NCI-H1092 treated with DMSO at 0.1 percent for 48 hours (cell line): ENCODE results near the gene HSD17B1.

Source experiments
- DNase-seq: peaks from one replicate; lab custom pipeline; 2025; lab: John Stamatoyannopoulos, UW

Gene HSD17B1

DNA sequence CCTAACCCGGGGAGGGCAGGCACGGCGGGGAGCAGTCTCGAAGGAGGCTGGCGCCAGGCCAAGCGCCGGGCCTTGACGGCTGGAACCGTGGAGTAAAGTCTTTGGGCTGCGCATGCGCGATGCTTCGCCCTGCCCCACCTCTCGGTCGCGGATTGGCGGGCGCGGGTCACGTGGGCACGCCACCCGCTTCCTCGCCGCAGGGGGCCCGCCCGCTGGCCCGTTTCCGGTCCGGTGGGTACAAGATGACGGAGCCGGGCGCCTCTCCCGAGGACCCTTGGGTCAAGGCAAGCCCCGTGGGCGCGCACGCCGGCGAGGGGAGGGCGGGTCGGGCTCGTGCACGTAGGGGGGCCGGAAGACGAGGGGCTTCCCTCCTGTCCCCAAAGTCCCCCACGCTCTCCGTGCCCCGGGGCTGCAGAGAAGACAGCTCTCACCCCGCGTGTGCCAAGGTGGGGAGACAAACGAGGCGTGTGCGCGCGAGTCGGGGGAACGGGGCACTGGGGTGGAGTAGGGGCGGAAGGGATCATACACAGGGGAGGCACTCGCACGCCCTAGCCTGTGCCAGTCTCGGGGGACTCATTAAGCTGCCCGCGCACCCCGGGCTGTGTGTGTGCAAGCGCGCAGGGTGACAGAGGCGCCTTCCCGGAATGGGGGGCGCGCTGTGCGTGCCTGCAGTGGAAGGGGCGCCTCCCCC is 14.3 kb downstream of the HSD17B1 start, which contains the start of gene MLX:
MLX (plus strand) TSS at position 218 of the 691 bp plus-strand sequence; CDS start at position 243, 25 bp downstream.
- DNase-seq = peak; percentile 94

GRCh38 chr17:42568341-42569111 is 15.8 kb downstream of the HSD17B1 start:
- no peak for DNase-seq

- DNase-seq = no peak
These were observed 18.9 kb downstream of the HSD17B1 start for GRCh38 chr17:42571435-42572225.

DNA sequence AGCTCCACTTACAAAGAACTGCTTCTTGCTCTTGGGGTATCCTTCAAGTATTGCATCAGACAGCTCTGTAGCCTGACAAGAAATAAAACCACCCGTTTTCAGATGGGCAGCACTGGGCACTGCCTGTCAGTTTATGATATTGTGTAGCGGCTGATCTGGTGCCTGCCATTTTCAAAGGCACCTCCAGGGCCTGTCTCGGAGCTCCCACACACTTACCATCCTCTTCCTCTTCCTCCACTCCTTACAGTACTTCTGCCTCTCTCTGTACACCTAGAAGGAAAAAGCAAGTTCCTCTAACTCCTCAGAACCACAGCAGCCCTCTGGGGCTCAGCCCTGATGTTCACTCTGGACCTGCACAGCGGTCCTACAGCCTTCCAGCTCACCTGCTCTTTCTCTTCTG is 20.4 kb downstream of the HSD17B1 start:
- no peak for DNase-seq

DNA sequence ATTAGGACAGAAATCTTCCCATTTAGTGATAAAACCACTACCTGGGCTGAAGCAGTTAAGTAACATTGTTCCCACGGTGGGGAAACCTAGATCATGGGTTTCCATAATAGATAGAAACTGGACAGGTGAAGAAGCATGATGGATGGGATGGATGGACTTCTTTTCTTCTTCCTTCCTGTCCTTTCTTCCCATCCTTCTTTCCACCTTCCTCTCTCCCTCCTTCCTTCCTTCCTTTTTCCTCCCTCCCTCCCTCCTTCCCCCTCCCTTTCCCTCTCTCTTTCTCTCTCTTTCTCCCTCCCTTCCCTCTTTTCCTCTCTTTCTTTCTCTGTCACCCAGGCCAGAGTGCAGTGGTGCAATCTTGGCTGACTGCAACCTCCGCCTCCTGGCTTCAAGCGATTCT is 21.7 kb downstream of the HSD17B1 start:
- no peak for DNase-seq

GRCh38 chr17:42577140-42577531 is 24.4 kb downstream of the HSD17B1 start:
- DNase-seq = no peak

GRCh38 chr17:42577532-42578281 is 25.0 kb downstream of the HSD17B1 start, which contains the start of gene PSMC3IP:
TSS of gene PSMC3IP (minus strand) at chr17:42577729. CDS start at chr17:42577686, 43 bp downstream.
- DNase-seq = peak; percentile 93

DNA sequence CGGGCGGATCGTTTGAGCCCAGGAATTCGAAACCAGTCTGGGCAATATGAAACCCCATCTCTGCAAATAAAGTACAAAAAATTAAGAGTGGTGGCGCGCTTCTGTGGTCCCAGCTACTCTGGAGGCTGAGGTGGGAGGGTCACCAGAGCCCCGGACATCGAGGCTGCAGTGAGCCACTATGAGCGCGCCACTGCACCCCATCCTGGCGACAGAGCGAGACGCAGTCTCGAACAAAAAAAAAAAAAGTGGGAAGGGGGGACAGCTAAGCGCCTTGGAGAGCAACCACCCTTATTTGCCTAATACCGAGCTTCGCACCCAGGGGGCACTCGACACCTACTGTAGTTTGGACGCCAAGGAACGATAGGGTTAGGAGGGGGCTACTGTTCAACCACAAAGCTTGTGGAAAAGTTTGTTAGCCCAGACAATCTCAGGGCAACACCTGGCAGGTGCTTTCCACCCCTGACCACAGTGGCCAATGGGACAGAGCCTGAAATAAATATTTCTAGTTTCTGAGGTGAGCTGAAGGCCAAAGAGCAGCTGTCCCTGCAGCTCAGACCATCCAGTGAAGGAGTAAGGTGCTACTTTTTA is 25.7 kb downstream of the HSD17B1 start:
- DNase-seq = peak; percentile 77

DNA sequence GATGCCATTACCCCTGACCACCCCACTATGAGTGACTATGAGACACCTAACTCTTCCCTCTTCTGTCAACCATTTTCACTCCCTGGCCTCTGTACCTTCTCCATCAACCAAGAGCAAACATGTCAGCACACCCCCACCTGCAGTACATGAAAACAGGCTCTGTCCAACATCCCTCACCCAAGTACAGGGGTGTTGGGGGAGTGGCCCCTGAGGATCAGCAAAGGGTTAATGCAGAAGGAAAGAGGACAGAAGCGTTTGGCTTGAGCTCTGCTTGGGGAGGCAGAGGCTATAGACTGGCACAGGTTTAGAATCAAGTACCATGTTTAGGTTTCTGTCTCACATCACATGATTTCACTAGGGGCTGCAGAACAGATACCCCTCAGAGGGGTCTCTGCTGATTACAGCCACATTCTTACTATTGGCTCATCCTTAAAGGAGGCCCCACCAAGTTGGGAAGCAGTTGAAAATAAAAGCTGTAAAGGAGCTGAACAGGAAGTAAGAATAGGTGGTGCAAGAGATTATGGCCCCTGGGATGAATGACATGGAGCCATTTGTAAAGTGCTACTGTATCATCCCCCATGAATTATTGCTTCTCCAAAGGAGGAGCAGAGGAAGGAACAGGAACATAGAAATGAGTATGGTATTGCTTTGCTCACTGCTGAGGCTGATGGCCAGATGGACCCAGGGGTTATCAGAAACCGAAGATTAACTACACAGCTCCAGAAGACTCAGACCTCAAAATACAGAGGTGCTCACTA is 27.2 kb downstream of the HSD17B1 start:
- DNase-seq = no peak

GRCh38 chr17:42581744-42582270 is 29.1 kb downstream of the HSD17B1 start:
- DNase-seq = no peak

DNA sequence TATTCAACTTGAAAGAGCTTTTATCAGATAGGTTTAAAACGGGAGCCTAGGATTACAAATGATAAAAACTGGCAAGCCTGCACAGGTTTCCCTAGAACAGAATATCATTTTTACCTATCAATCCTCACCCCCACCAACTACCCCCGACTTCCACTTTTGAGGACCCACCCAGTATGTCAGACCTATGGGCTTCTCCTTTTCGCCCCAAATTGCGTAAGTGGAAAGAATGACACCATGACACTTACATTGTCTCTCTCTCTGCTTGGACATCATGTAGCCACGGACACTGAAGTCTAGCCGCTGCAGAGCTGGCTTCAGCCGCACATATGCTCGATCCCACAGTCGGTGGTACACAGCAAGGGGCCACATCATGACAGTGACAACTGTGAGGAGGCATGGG is 32.2 kb downstream of the HSD17B1 start:
- DNase-seq = no peak

- DNase-seq = no peak
These were observed 32.6 kb downstream of the HSD17B1 start for GRCh38 chr17:42585353-42585752.

- DNase-seq = no peak
These were observed 33.9 kb downstream of the HSD17B1 start for GRCh38 chr17:42586514-42587230.

DNA sequence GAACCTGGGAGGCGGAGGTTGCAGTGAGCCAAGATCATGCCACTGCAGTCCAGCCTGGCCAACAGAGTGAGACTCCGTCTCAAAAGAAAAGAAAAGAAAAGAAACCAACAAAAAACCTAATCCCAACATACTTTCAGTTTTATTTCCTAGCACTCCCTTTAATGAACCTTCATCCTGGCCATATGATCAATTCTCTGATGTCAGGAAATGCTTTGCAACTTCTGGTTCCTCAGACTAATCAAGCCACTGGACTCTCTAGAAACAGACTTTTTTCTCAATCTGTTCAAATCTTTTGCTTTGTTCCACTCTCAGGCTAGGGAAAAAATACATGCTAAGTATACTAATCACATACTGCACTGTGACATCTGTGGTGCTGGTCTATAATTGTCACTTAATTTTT is 38.2 kb downstream of the HSD17B1 start:
- DNase-seq = no peak

GRCh38 chr17:42591411-42591810 is 38.7 kb downstream of the HSD17B1 start:
- no peak for DNase-seq

DNA sequence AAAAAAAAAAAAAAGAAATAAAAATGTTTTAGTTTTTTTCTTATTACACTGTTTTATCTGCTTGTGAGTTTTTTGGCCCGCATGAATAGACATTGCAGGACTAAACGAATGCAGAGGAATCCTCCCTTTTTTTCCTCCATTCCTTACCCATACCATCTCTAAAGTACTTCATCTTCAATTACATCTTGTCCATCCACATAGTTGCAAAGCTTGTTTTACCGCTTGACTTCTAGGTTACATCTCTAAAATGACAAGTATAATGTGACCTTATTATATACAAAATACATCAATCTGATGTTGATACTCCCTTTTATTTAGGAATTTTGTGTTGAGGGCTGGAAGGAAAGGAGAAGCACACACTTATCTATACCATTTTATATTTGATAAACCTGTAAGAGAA is 43.7 kb downstream of the HSD17B1 start:
- no peak for DNase-seq

- peak; percentile 55 for DNase-seq
These were observed 46.2 kb downstream of the HSD17B1 start for GRCh38 chr17:42598905-42599304.

DNA sequence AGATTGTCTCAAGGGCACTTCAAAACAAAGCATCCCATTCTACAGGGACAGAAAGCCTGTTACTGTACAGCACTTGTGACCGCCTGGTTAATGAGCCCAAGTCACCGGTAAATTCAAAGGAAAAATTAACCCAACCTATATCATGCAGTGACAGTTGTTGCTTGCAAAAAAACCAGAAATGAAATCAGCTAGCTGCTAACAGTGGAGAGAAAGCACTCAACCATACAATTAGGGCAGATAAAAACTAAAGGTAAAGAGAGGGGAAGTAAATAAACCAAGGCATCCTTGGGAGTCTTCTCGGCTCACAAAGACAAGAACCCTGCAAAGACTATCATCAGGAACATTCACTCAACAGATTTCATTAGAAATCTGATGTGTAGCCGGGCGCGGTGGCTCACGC is 50.6 kb downstream of the HSD17B1 start:
- DNase-seq = no peak
